ENCODE measurements around the gene TRIM29. TPM values are rescaled to one million over a fixed set of nuclear protein-coding genes. Genes with fewer than 3 reads are reported as not detected.
A peak's percentile ranks its signal among the peaks of the same experiment; 100 is the strongest.

TRIM29 gene
- total RNA-seq, 1 experiment from 2014 or later: 2.1 TPM

DNA sequence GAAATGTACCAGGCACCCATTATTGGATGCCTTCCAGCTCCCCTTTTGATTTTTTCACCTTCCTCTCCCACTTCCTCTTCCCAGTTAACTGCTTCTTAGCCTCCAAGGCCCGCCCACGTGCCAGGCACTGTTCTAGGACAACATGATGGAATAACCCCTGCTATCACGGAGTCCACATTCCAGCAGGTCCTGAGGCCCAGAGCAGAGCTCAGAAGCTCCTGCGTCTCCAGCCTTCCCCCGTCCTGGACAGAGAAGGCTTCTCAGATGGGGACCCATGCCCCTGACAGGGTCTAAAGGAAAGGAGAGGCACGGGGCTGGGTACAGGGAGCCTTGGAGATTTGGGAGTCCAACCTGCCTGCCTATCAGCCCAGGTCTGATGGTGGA, 29.1 kb downstream of the TRIM29 start:
- Mint-ChIP-seq H3K27me3 (ENCODE audit: unreplicated experiment) (peaks cover 47% of the 10 kb centered on the region), H3K4me1 (ENCODE audit: low read depth, unreplicated experiment) (no peaks in the 10 kb centered on the region), H3K4me3 (ENCODE audit: low read depth, unreplicated experiment) (no peak overlapping the region), H3K9me3 (ENCODE audit: low read depth, unreplicated experiment) (no peaks in the 10 kb centered on the region), H3K27ac (ENCODE audit: unreplicated experiment) (no peak overlapping the region), H3K36me3 (ENCODE audit: insufficient read depth, unreplicated experiment) (no peaks in the 10 kb centered on the region)
- TF ChIP-seq CTCF (IDR thresholded peaks at IDR 0.05; ENCODE audit: unreplicated experiment): no peak
- CTCF ChIA-PET: interaction anchor here (0.7 to 1.5 kb wide), 6 partner anchors 8 to 627 kb away, joined by 3 to 7 read pairs (median 3); no protein-coding TSS in a partner anchor
- intact Hi-C loops (cut with micrococcal nuclease; ENCODE audit: unreplicated experiment): loop anchor here (2.0 to 10.0 kb wide), 3 partner anchors 96 to 624 kb away; no protein-coding TSS in a partner anchor
- no peak for DNase-seq
- no TSS peak for BruUV-seq (replicated peaks)

GRCh38 chr11:120108154-120108784, 29.6 kb downstream of the TRIM29 start:
- H3K9me3 Mint-ChIP-seq (ENCODE audit: low read depth, unreplicated experiment): no peaks in the 10 kb centered on the region
- intact Hi-C loops (cut with micrococcal nuclease; ENCODE audit: unreplicated experiment): loop anchor here (2.0 to 10.0 kb wide), 3 partner anchors 96 to 623 kb away; no protein-coding TSS in a partner anchor
- no peak overlapping the region for H3K4me3 Mint-ChIP-seq (ENCODE audit: low read depth, unreplicated experiment)
- no peaks in the 10 kb centered on the region for H3K36me3 Mint-ChIP-seq (ENCODE audit: insufficient read depth, unreplicated experiment)
- H3K27me3 Mint-ChIP-seq (ENCODE audit: unreplicated experiment): peaks cover 44% of the 10 kb centered on the region
- no peaks in the 10 kb centered on the region for H3K4me1 Mint-ChIP-seq (ENCODE audit: low read depth, unreplicated experiment)
- peak; percentile 75 for DNase-seq
- no peak overlapping the region for H3K27ac Mint-ChIP-seq (ENCODE audit: unreplicated experiment)
- CTCF ChIA-PET: interaction anchor here (0.7 to 1.5 kb wide), 6 partner anchors 9 to 627 kb away, joined by 3 to 7 read pairs (median 3); no protein-coding TSS in a partner anchor
- BruUV-seq (replicated peaks): no TSS peak
- TF ChIP-seq CTCF (IDR thresholded peaks at IDR 0.05; ENCODE audit: unreplicated experiment): peak; percentile 87

DNA sequence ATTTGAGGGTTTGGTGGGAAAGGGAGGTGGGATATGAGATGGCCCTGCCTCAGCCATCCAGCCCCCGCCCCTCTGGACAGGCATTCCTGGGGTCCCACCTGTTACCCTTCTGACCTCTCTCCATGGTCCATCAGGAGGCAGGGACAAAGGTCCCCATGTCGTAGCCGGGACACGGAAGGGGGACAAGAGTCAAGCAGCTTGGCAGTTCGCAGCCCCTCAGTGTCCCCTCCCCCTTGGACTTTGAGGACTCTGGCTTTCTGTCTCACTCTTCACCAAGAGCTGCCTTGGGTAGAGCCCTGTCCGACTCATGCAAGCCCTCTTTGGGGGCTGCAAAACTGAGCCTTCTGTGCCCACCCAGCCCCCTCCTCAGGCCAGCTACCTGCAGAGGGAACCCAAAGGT, 30.2 kb downstream of the TRIM29 start:
- no peaks in the 10 kb centered on the region for H3K4me1 Mint-ChIP-seq (ENCODE audit: low read depth, unreplicated experiment)
- H3K36me3 Mint-ChIP-seq (ENCODE audit: insufficient read depth, unreplicated experiment): no peaks in the 10 kb centered on the region
- H3K9me3 Mint-ChIP-seq (ENCODE audit: low read depth, unreplicated experiment): no peaks in the 10 kb centered on the region
- no peak overlapping the region for H3K27ac Mint-ChIP-seq (ENCODE audit: unreplicated experiment)
- CTCF ChIA-PET: interaction anchor here (1.0 to 1.5 kb wide), 4 partner anchors 9 to 349 kb away, joined by 3 to 7 read pairs (median 4); no protein-coding TSS in a partner anchor
- BruUV-seq (replicated peaks): no TSS peak
- no peak for DNase-seq
- no peak for TF ChIP-seq CTCF (IDR thresholded peaks at IDR 0.05; ENCODE audit: unreplicated experiment)
- intact Hi-C loops (cut with micrococcal nuclease; ENCODE audit: unreplicated experiment): loop anchor here (2.0 to 10.0 kb wide), 3 partner anchors 95 to 623 kb away; no protein-coding TSS in a partner anchor
- H3K4me3 Mint-ChIP-seq (ENCODE audit: low read depth, unreplicated experiment): no peak overlapping the region
- peaks cover 39% of the 10 kb centered on the region for H3K27me3 Mint-ChIP-seq (ENCODE audit: unreplicated experiment)

- Mint-ChIP-seq H3K27ac (ENCODE audit: unreplicated experiment) (no peak overlapping the region), H3K4me1 (ENCODE audit: low read depth, unreplicated experiment) (no peaks in the 10 kb centered on the region), H3K36me3 (ENCODE audit: insufficient read depth, unreplicated experiment) (no peaks in the 10 kb centered on the region), H3K9me3 (ENCODE audit: low read depth, unreplicated experiment) (no peaks in the 10 kb centered on the region), H3K27me3 (ENCODE audit: unreplicated experiment) (peaks cover 50% of the 10 kb centered on the region), H3K4me3 (ENCODE audit: low read depth, unreplicated experiment) (no peak overlapping the region)
- no peak for TF ChIP-seq CTCF (IDR thresholded peaks at IDR 0.05; ENCODE audit: unreplicated experiment)
- CTCF ChIA-PET: no interaction called here
- no TSS peak for BruUV-seq (replicated peaks)
- intact Hi-C loops (cut with micrococcal nuclease; ENCODE audit: unreplicated experiment): loop anchor here (5.0 to 10.0 kb wide), 2 partner anchors 94 to 622 kb away; no protein-coding TSS in a partner anchor
- no peak for DNase-seq
Observed at GRCh38 chr11:120106354-120107150, 31.4 kb downstream of the TRIM29 start.
